ENCODE data around the gene NPAS3.

GRCh38 chr14:33740531-33740930 lies 801.9 kb downstream of the NPAS3 start:
- no peak for TF ChIP-seq CTCF (IDR thresholded peaks at IDR 0.05)
- TF ChIP-seq ZFX (IDR thresholded peaks at IDR 0.05; ENCODE audit: borderline replicate concordance), result no peak

Data from 22Rv1 (cell line).